Tibial artery (tissue), 4 donors: ENCODE data around the gene ADGRL2.
A peak's percentile ranks its signal among the peaks of the same experiment; 100 is the strongest.

Experiments used
- DNase-seq, 2 donors: peaks; one replicate each; pipeline ENCODE4 v3.0.0-alpha.2; 2019
- H3K27ac ChIP-seq, 2 donors: fragments of 200-600 bp; sonication (generic) in 1 of 2; 1 replicate in 1 of 2; 2 replicates in 1 of 2; pipeline ENCODE4 v1.5.1; 2018 to 2019; ENCODE audit warnings: mild to moderate bottlenecking in 1 of 2
- H3K27me3 ChIP-seq, 2 donors: fragments of 200-600 bp; sonication (generic) in 1 of 2; one replicate each; pipeline versions ENCODE4 v1.5.1 to v1.6.0; 2016 to 2019
- H3K36me3 ChIP-seq, 3 donors: fragments of 200-600 bp; sonication (generic) in 2 of 3; one replicate each; pipeline ENCODE4 v1.5.1; 2016 to 2019; ENCODE audit warnings: mild to moderate bottlenecking in 2 of 3
- H3K4me1 ChIP-seq, 4 donors: fragments of 200-600 bp; sonication (generic) in 2 of 4; 1 replicate in 3 of 4; 2 replicates in 1 of 4; pipeline ENCODE4 v1.5.1; 2016 to 2019
- H3K4me3 ChIP-seq, 2 donors: fragments of 200-600 bp; sonication (generic) in 1 of 2; 1 replicate in 1 of 2; 2 replicates in 1 of 2; pipeline ENCODE4 v1.5.1; 2018 to 2019; ENCODE audit warnings: mild to moderate bottlenecking in 2 of 2
- H3K9me3 ChIP-seq, 3 donors: fragments of 200-600 bp; sonication (generic) in 1 of 3; one replicate each; pipeline ENCODE4 v1.5.1; 2016 to 2019
- CTCF ChIP-seq, 2 experiments: fragments of 200-600 bp in 1 of 2; fragments of 450-650 bp in 1 of 2; IDR thresholded peaks; one replicate each; pipeline ENCODE4 v1.5.1; 2017 to 2019; ENCODE audit warnings: antibody characterized with exemption in 2 of 2, mild to moderate bottlenecking in 1 of 2, moderate library complexity in 1 of 2
- intact Hi-C: fragments of 100-400 bp; cut with DNase I; formaldehyde crosslinking; loops from one replicate; pipeline ENCODE4 v1.15.0; 2023; ENCODE audit warnings: low total_unique reads

ADGRL2 gene

DNA sequence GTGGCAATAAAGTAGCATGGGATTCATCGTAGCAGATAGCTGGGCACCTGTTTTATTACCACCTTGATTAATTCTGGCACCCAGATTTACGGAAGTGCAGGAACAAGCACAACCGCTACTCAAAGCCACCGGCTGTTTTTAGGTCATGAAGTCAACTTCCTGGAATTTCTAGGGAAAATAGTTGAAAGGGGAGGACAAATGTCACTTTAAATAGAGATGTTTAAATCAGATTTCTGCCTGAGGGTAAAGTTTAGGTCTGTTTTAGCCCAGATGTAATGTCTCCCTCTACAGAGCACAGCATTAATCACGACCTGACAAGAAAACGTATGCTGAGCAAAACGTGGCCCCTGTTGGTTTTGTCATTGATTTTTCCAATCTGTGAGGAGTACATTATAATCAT is 8.0 kb downstream of the ADGRL2 start:
- Histone ChIP-seq H3K4me1 (peaks cover 0 to 85% (median 10%) of the 10 kb centered on the region in 4 donors), H3K27me3 (no peaks in the 10 kb centered on the region), H3K36me3 (no peaks in the 10 kb centered on the region), H3K4me3 (peak overlapping the region; percentile 5 to 21), H3K9me3 (no peaks in the 10 kb centered on the region), H3K27ac (peak overlapping the region; percentile 39 to 46)
- intact Hi-C loops, result no loop called here
- no peak for DNase-seq
- TF ChIP-seq CTCF (IDR thresholded peaks at IDR 0.05), result peak in 1 of 2 experiments; percentile 10

- no peak for TF ChIP-seq CTCF (IDR thresholded peaks at IDR 0.05)
- DNase-seq, result no peak
- H3K9me3 ChIP-seq, result no peaks in the 10 kb centered on the region
- peaks cover 0 to 78% (median 9%) of the 10 kb centered on the region in 4 donors for H3K4me1 ChIP-seq
- intact Hi-C loops, result no loop called here
- H3K27ac ChIP-seq, result peak overlapping the region in 1 of 2 donors; percentile 46
- no peak overlapping the region for H3K4me3 ChIP-seq
- no peaks in the 10 kb centered on the region for H3K36me3 ChIP-seq
- no peaks in the 10 kb centered on the region for H3K27me3 ChIP-seq
Observed at GRCh38 chr1:81809808-81810207, 9.1 kb downstream of the ADGRL2 start.

GRCh38 chr1:81811757-81812371 is 11.1 kb downstream of the ADGRL2 start:
- DNase-seq, result no peak
- Histone ChIP-seq H3K27me3 (no peaks in the 10 kb centered on the region), H3K27ac (no peak overlapping the region), H3K4me1 (peaks cover 0 to 71% (median 3%) of the 10 kb centered on the region in 4 donors), H3K36me3 (no peaks in the 10 kb centered on the region), H3K4me3 (no peak overlapping the region), H3K9me3 (no peaks in the 10 kb centered on the region)
- TF ChIP-seq CTCF (IDR thresholded peaks at IDR 0.05), result peak in 1 of 2 experiments; percentile 10
- intact Hi-C loops, result no loop called here

GRCh38 chr1:81812712-81813111 is 12.0 kb downstream of the ADGRL2 start:
- no peaks in the 10 kb centered on the region for H3K36me3 ChIP-seq
- H3K4me1 ChIP-seq, result peaks cover 0 to 67% (median 3%) of the 10 kb centered on the region in 4 donors
- intact Hi-C loops, result no loop called here

DNA sequence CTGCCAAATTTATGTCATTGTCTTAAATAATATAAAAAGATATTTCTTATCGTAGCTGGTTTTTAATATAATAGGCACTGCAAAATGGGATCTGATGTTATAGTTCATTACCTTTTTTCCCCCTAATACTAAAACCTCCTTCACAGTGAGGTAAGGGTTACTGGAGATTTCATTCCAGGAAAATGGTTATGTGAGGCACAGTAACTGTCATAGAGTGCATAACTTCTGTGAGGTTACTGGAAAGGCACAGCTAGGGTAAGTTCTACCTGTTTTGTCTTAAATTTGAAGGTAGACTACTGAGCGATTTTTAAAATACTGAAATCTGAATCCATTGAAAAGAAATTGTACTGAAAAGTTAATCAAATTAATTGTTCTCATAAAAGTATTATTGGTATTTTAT is 13.0 kb downstream of the ADGRL2 start:
- H3K36me3 ChIP-seq, result no peaks in the 10 kb centered on the region
- H3K4me3 ChIP-seq, result no peak overlapping the region
- H3K27me3 ChIP-seq, result no peaks in the 10 kb centered on the region
- no peaks in the 10 kb centered on the region for H3K9me3 ChIP-seq
- no peak for TF ChIP-seq CTCF (IDR thresholded peaks at IDR 0.05)
- intact Hi-C loops, result no loop called here
- no peak overlapping the region for H3K27ac ChIP-seq
- DNase-seq, result no peak
- peaks cover 0 to 63% (median 3%) of the 10 kb centered on the region in 4 donors for H3K4me1 ChIP-seq

More at GRCh38 chr1:81812712-81813111, 12.0 kb downstream of the ADGRL2 start:
- no peak for DNase-seq
- no peak for TF ChIP-seq CTCF (IDR thresholded peaks at IDR 0.05)
- H3K4me3 ChIP-seq, result no peak overlapping the region
- no peaks in the 10 kb centered on the region for H3K9me3 ChIP-seq
- no peaks in the 10 kb centered on the region for H3K27me3 ChIP-seq
- no peak overlapping the region for H3K27ac ChIP-seq
